Measurements from ENCODE around the gene FBXL7.

DNA sequence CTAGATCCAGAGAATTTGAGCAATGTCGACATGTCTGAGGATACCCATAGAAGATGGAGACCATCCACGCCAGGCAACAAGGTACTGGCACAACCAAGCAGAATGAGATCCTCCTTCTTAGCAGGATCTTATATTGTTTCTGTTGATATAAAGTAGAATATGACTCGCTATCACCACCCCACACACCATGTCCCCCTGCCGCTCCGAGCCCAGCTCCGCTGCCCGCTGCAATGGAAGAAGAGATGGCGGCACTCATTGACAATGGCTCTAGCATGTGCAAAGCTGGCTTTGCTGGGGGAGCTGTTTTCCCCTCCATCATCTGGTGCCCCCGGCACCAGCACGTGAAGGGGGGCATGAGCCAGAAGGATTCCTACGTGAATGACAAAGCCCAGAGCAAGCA, 49.5 kb upstream of the FBXL7 start:
- TF ChIP-seq, protein P1, sequence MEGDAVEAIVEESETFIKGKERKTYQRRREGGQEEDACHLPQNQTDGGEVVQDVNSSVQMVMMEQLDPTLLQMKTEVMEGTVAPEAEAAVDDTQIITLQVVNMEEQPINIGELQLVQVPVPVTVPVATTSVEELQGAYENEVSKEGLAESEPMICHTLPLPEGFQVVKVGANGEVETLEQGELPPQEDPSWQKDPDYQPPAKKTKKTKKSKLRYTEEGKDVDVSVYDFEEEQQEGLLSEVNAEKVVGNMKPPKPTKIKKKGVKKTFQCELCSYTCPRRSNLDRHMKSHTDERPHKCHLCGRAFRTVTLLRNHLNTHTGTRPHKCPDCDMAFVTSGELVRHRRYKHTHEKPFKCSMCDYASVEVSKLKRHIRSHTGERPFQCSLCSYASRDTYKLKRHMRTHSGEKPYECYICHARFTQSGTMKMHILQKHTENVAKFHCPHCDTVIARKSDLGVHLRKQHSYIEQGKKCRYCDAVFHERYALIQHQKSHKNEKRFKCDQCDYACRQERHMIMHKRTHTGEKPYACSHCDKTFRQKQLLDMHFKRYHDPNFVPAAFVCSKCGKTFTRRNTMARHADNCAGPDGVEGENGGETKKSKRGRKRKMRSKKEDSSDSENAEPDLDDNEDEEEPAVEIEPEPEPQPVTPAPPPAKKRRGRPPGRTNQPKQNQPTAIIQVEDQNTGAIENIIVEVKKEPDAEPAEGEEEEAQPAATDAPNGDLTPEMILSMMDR (IDR thresholded peaks at IDR 0.05; ENCODE audit: low read depth, low read length, poor library complexity, severe bottlenecking), result no peak
- no peak for TF ChIP-seq EZH2phosphoT487 (IDR thresholded peaks at IDR 0.05; ENCODE audit: borderline replicate concordance, low read length)
